HUES48 (cell line): Measurements from ENCODE around the gene C11orf21.

ENCODE experiments used
- H3K27ac ChIP-seq: one replicate; pipeline ENCODE4 v1.7.0; 2013; ENCODE audit warnings: low read depth, low read length, inconsistent platforms
- H3K27me3 ChIP-seq: 2 replicates; pipeline ENCODE4 v1.6.1; 2013; ENCODE audit warnings: mild to moderate bottlenecking, low read length; ENCODE audit not compliant: control insufficient read depth, insufficient read depth
- H3K36me3 ChIP-seq: 2 replicates; pipeline ENCODE4 v1.6.1; 2013; ENCODE audit warnings: low read length; ENCODE audit not compliant: control insufficient read depth, insufficient read depth
- H3K4me1 ChIP-seq: 2 replicates; pipeline ENCODE4 v1.6.1; 2013; ENCODE audit warnings: mild to moderate bottlenecking, low read length; ENCODE audit not compliant: control insufficient read depth, insufficient read depth
- H3K4me3 ChIP-seq: 2 replicates; pipeline ENCODE4 v1.5.1; 2013; ENCODE audit warnings: mild to moderate bottlenecking, low read depth, low read length
- H3K9ac ChIP-seq: 2 replicates; pipeline ENCODE4 v1.6.1; 2013; ENCODE audit warnings: mild to moderate bottlenecking, low read depth, low read length, moderate library complexity
- H3K9me3 ChIP-seq: 2 replicates; pipeline ENCODE4 v1.6.1; 2013; ENCODE audit warnings: low read length; ENCODE audit not compliant: control insufficient read depth, insufficient read depth

Gene C11orf21

GRCh38 chr11:2267306-2267850, 34.3 kb downstream of the C11orf21 start:
- peaks cover 83% of the 10 kb centered on the region for H3K27me3 ChIP-seq

GRCh38 chr11:2266586-2267305, 35.0 kb downstream of the C11orf21 start:
- H3K27ac ChIP-seq = no peak overlapping the region
- H3K36me3 ChIP-seq = no peaks in the 10 kb centered on the region
- 0 out of 2 replicates have a peak, but pooled peaks cover under 1% of the 10 kb centered on the region for H3K4me1 ChIP-seq
- H3K9me3 ChIP-seq = no peaks in the 10 kb centered on the region
- peaks cover 76% of the 10 kb centered on the region for H3K27me3 ChIP-seq
- no peak overlapping the region for H3K4me3 ChIP-seq
- H3K9ac ChIP-seq = no peak overlapping the region

More at GRCh38 chr11:2267306-2267850, 34.3 kb downstream of the C11orf21 start:
- Histone ChIP-seq H3K36me3 (no peaks in the 10 kb centered on the region), H3K27ac (no peak overlapping the region), H3K9ac (no peak overlapping the region), H3K4me1 (0 out of 2 replicates have a peak, but pooled peaks cover 2% of the 10 kb centered on the region), H3K9me3 (no peaks in the 10 kb centered on the region), H3K4me3 (no peak overlapping the region)

GRCh38 chr11:2265854-2266585, 35.7 kb downstream of the C11orf21 start:
- Histone ChIP-seq H3K9me3 (no peaks in the 10 kb centered on the region), H3K4me3 (no peak overlapping the region), H3K4me1 (no peaks in the 10 kb centered on the region), H3K27ac (no peak overlapping the region), H3K36me3 (no peaks in the 10 kb centered on the region), H3K9ac (no peak overlapping the region), H3K27me3 (peaks cover 69% of the 10 kb centered on the region)

GRCh38 chr11:2265396-2265795, 36.3 kb downstream of the C11orf21 start:
- Histone ChIP-seq H3K9me3 (no peaks in the 10 kb centered on the region), H3K4me3 (no peak overlapping the region), H3K4me1 (no peaks in the 10 kb centered on the region), H3K9ac (no peak overlapping the region), H3K27me3 (peaks cover 63% of the 10 kb centered on the region), H3K27ac (no peak overlapping the region), H3K36me3 (no peaks in the 10 kb centered on the region)

- Histone ChIP-seq H3K9ac (no peak overlapping the region), H3K4me1 (no peaks in the 10 kb centered on the region), H3K27me3 (peaks cover 54% of the 10 kb centered on the region), H3K27ac (no peak overlapping the region), H3K36me3 (no peaks in the 10 kb centered on the region), H3K9me3 (no peaks in the 10 kb centered on the region), H3K4me3 (no peak overlapping the region)
Observed at GRCh38 chr11:2264366-2265053, 37.2 kb downstream of the C11orf21 start.

- Histone ChIP-seq H3K4me3 (no peak overlapping the region), H3K9me3 (no peaks in the 10 kb centered on the region), H3K4me1 (no peaks in the 10 kb centered on the region), H3K27ac (no peak overlapping the region), H3K36me3 (no peaks in the 10 kb centered on the region), H3K27me3 (peaks cover 48% of the 10 kb centered on the region), H3K9ac (no peak overlapping the region)
Observed at GRCh38 chr11:2263724-2264360, 37.9 kb downstream of the C11orf21 start.

GRCh38 chr11:2263071-2263565, 38.6 kb downstream of the C11orf21 start:
- H3K4me3 ChIP-seq = no peak overlapping the region
- H3K9me3 ChIP-seq = no peaks in the 10 kb centered on the region
- no peaks in the 10 kb centered on the region for H3K4me1 ChIP-seq
- no peaks in the 10 kb centered on the region for H3K36me3 ChIP-seq
- no peak overlapping the region for H3K27ac ChIP-seq
- H3K9ac ChIP-seq = no peak overlapping the region
- peaks cover 41% of the 10 kb centered on the region for H3K27me3 ChIP-seq

GRCh38 chr11:2262301-2263070, 39.2 kb downstream of the C11orf21 start:
- H3K27me3 ChIP-seq = peaks cover 35% of the 10 kb centered on the region
- no peaks in the 10 kb centered on the region for H3K9me3 ChIP-seq
- H3K4me3 ChIP-seq = no peak overlapping the region
- no peaks in the 10 kb centered on the region for H3K4me1 ChIP-seq
- no peak overlapping the region for H3K9ac ChIP-seq
- no peaks in the 10 kb centered on the region for H3K36me3 ChIP-seq
- no peak overlapping the region for H3K27ac ChIP-seq

- Histone ChIP-seq H3K9me3 (no peaks in the 10 kb centered on the region), H3K4me3 (no peak overlapping the region), H3K36me3 (no peaks in the 10 kb centered on the region), H3K27ac (no peak overlapping the region), H3K27me3 (peaks cover 26% of the 10 kb centered on the region), H3K9ac (no peak overlapping the region), H3K4me1 (no peaks in the 10 kb centered on the region)
Observed at GRCh38 chr11:2261436-2262230, 40.1 kb downstream of the C11orf21 start.
